Endothelial cell of umbilical vein (primary cell): ENCODE results near the gene ADARB2. TPM values are rescaled to one million over a fixed set of nuclear protein-coding genes. Genes with fewer than 3 reads are reported as not detected.

Experiments
- BruUV-seq: library from RNA; stranded (reverse); fragments of 400-500 nt; replicated peaks from 2 replicates; lab custom pipeline; 2021; lab: Mats Ljungman, UMichigan
- CTCF ChIA-PET: fragments of 300-600, 350-600 bp; sonication (Branson Sonifier 250); formaldehyde crosslinking; loops from one replicate; lab custom pipeline; 2021; ENCODE audit warnings: antibody characterized with exemption, inconsistent platforms; lab: Charles Lee
- POLR2A ChIA-PET: fragments of 300-600, 350-600 bp; sonication (Branson Sonifier 250); formaldehyde crosslinking; loops from one replicate; lab custom pipeline; 2021; ENCODE audit warnings: antibody characterized with exemption, inconsistent platforms; lab: Charles Lee
- DNase-seq: peaks from one replicate; pipeline ENCODE4 v3.0.0-alpha.2; 2011; ENCODE audit warnings: low read depth, low spot score
- FAIRE-seq: peaks from 2 replicates; lab custom pipeline; 2011; peaks lifted over from hg19 to GRCh38; lab: Jason Lieb, UNC
- H2AFZ ChIP-seq: 2 replicates; pipeline ENCODE4 v1.6.0; 2012; ENCODE audit warnings: low read depth, low read length, control low read depth, inconsistent platforms
- H3K27ac ChIP-seq: 2 replicates; pipeline ENCODE4 v1.5.1; 2011; ENCODE audit warnings: low read depth, mild to moderate bottlenecking, control low read depth, low read length, moderate library complexity; ENCODE audit not compliant: insufficient read depth
- H3K27me3 ChIP-seq, 2 experiments: 2 replicates each; pipeline versions ENCODE4 v1.6.0 to v1.6.1; 2011; ENCODE audit warnings: low read length in 2 of 2, mixed read lengths in 1 of 2; ENCODE audit not compliant: control insufficient read depth in 2 of 2, insufficient read depth in 2 of 2
- H3K36me3 ChIP-seq, 2 experiments: 2 replicates in 1 of 2; 3 replicates in 1 of 2; pipeline ENCODE4 v1.5.1; 2011; ENCODE audit warnings: low read length in 2 of 2, mild to moderate bottlenecking in 1 of 2, moderate library complexity in 1 of 2; ENCODE audit not compliant: control insufficient read depth in 2 of 2, insufficient read depth in 2 of 2; ENCODE audit errors: extremely low read depth in 1 of 2
- H3K4me1 ChIP-seq: 3 replicates; pipeline ENCODE4 v1.5.1; 2011; ENCODE audit warnings: mild to moderate bottlenecking, low read length; ENCODE audit not compliant: control insufficient read depth, insufficient read depth; ENCODE audit errors: extremely low read depth
- H3K4me2 ChIP-seq: 2 replicates; pipeline ENCODE4 v1.6.1; 2011; ENCODE audit warnings: low read length, control low read depth, mixed read lengths; ENCODE audit not compliant: insufficient read depth
- H3K4me3 ChIP-seq, 3 experiments: fragments of 200-600 bp in 1 of 3; sonication (generic), shearing (Covaris generic) in 1 of 3; replicated peaks in 1 of 3; 2 replicates each; pipeline ENCODE4 v1.5.1; 2011 to 2016; ENCODE audit warnings: control low read depth in 3 of 3, low read length in 3 of 3, mild to moderate bottlenecking in 2 of 3, inconsistent platforms in 1 of 3, low read depth in 1 of 3, moderate library complexity in 1 of 3; ENCODE audit not compliant: insufficient read depth in 1 of 3
- H3K79me2 ChIP-seq: 2 replicates; pipeline ENCODE4 v1.6.0; 2012; ENCODE audit warnings: low read length, inconsistent platforms; ENCODE audit not compliant: control insufficient read depth, insufficient read depth
- H3K9ac ChIP-seq: replicated peaks from 2 replicates; pipeline ENCODE3; 2011; ENCODE audit warnings: low read length, control low read depth; ENCODE audit not compliant: insufficient read depth; ENCODE audit errors: extremely low read depth
- H3K9me1 ChIP-seq: replicated peaks from 3 replicates; pipeline ENCODE4 v1.6.0; 2011; ENCODE audit warnings: mild to moderate bottlenecking, low read length; ENCODE audit not compliant: control insufficient read depth, insufficient read depth; ENCODE audit errors: extremely low read depth
- H3K9me3 ChIP-seq: replicated peaks from 2 replicates; pipeline ENCODE4 v1.5.1; 2012; ENCODE audit warnings: low read length, inconsistent platforms; ENCODE audit not compliant: control insufficient read depth, insufficient read depth
- H4K20me1 ChIP-seq: replicated peaks from 2 replicates; pipeline ENCODE3; 2011; ENCODE audit warnings: mild to moderate bottlenecking, low read length; ENCODE audit not compliant: control insufficient read depth, insufficient read depth; ENCODE audit errors: extremely low read depth
- EZH2 ChIP-seq: IDR thresholded peaks from 2 replicates; pipeline ENCODE4 v1.6.1; 2012; ENCODE audit warnings: borderline replicate concordance, low read depth, mild to moderate bottlenecking, moderate library complexity, low read length, inconsistent platforms; ENCODE audit not compliant: severe bottlenecking
- FOS ChIP-seq: IDR thresholded peaks from 2 replicates; pipeline ENCODE4 v1.6.1; 2011; ENCODE audit warnings: mild to moderate bottlenecking, low read length, moderate library complexity, borderline replicate concordance; ENCODE audit not compliant: insufficient read depth
- GATA2 ChIP-seq: IDR thresholded peaks from 2 replicates; pipeline ENCODE4 v1.7.0; 2011; ENCODE audit warnings: low read depth, mild to moderate bottlenecking, moderate library complexity, mixed read lengths, low read length; ENCODE audit not compliant: insufficient read length, insufficient read depth
- JUN ChIP-seq: IDR thresholded peaks from 2 replicates; pipeline ENCODE4 v1.6.1; 2011; ENCODE audit warnings: borderline replicate concordance, low read depth; ENCODE audit not compliant: insufficient read length, insufficient read depth
- MYC ChIP-seq: IDR thresholded peaks from one replicate; pipeline ENCODE4 v1.6.1; 2011; ENCODE audit warnings: mild to moderate bottlenecking, low read depth, low read length
- POLR2A ChIP-seq: IDR thresholded peaks from 2 replicates; pipeline ENCODE4 v1.6.1; 2012; ENCODE audit warnings: low read depth, mild to moderate bottlenecking, control low read depth, low read length
- POLR2AphosphoS5 ChIP-seq: IDR thresholded peaks from 2 replicates; pipeline ENCODE4 v1.6.1; 2012; ENCODE audit warnings: low read depth, mild to moderate bottlenecking, control low read depth, low read length, moderate library complexity; ENCODE audit not compliant: insufficient read depth
- dilution Hi-C: fragments of 300-500 bp; cut with MboI; formaldehyde crosslinking; loops from one replicate; pipeline ENCODE4 v1.15.0; 2019; ENCODE audit warnings: low sequenced_read_pairs; ENCODE audit not compliant: extremely low pct_ligation_motif_present
- intact Hi-C: fragments of 100-400 bp; cut with micrococcal nuclease; formaldehyde crosslinking; loops from one replicate; pipeline ENCODE4 v1.10.0; 2022
- polyA plus RNA-seq, 4 experiments: library from polyadenylated mRNA; depleted of rRNA in 3 of 4; stranded (reverse) in 3 of 4; unstranded in 1 of 4; fragments of >200 nt; gene quantifications; 2 replicates each; pipeline versions ENCODE4 v1.2.1 to v1.2.3, GENCODE V29; 2011 to 2012; ENCODE audit warnings: missing spikeins in 1 of 4
- total RNA-seq: library from RNA; stranded (reverse); gene quantifications from 2 replicates; pipeline ENCODE4 v1.2.3, GENCODE V29; 2021
- TF ChIP-seq, protein P1 (sequence below), 2 donors: IDR thresholded peaks; 1 replicate in 1 of 2; 2 replicates in 1 of 2; pipeline ENCODE4 v1.5.1; 2011; ENCODE audit warnings: low read length in 2 of 2, mild to moderate bottlenecking in 2 of 2, moderate library complexity in 2 of 2, control low read depth in 1 of 2, inconsistent platforms in 1 of 2, low read depth in 1 of 2; ENCODE audit not compliant: insufficient read depth in 1 of 2; ENCODE audit errors: extremely low read depth in 1 of 2
- TF ChIP-seq, protein P2 (sequence below): IDR thresholded peaks from 2 replicates; pipeline ENCODE4 v1.6.1; 2011; ENCODE audit not compliant: insufficient read depth, insufficient read length

ADARB2 gene
- total and polyA plus RNA-seq, 2 donors (not counting 3 experiments of a cell fraction or from before 2014, with no cell fraction given): not detected

DNA sequence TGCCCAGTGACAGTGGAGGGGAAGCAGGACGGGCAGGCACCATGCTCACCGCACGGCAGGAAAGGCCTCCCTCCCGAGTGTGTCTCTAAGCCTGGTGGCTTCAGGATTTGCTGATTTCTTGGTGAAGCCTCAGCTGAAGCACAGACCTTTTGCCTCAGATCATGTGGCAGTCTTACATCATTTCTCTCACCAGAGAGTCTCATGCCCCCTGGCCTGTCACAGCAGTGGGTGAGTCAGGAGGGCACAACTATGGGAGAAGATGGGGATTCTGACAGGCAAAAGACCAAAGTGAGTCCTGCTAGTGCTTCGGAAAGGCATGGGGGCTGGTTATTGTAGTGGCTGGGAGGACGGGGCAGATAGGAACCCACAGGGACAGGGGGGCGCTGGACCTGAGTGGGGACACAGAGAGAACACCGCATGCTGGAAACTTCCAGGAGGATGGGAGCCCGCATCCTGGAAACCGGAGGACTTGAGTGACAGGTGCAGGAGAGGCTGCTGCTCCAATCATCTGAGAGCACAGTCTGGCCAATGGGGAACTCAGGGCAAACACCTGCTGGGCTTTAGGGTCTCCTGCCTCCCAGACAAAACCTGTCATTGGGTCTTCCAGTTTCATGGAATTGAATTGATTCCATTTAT, 166.8 kb downstream of the ADARB2 start:
- Histone ChIP-seq H3K9ac (no peak overlapping the region), H3K9me1 (no peaks in the 10 kb centered on the region), H3K4me3 (no peak overlapping the region), H2AFZ (no peak overlapping the region), H3K27ac (no peak overlapping the region), H3K27me3 (no peaks in the 10 kb centered on the region), H3K9me3 (no peaks in the 10 kb centered on the region), H3K36me3 (no peaks in the 10 kb centered on the region), H3K4me2 (no peak overlapping the region), H3K79me2 (no peaks in the 10 kb centered on the region), H4K20me1 (no peaks in the 10 kb centered on the region), H3K4me1 (no peaks in the 10 kb centered on the region)
- FAIRE-seq (no peak), DNase-seq (no peak)
- CTCF ChIA-PET: no interaction called here
- dilution Hi-C loops: no loop called here
- TF ChIP-seq POLR2AphosphoS5: no peak
- no peak for TF ChIP-seq FOS
- TF ChIP-seq GATA2: no peak
- TF ChIP-seq EZH2: no peak
- intact Hi-C loops: no loop called here
- no TSS peak for BruUV-seq
- POLR2A ChIA-PET: no interaction called here

DNA sequence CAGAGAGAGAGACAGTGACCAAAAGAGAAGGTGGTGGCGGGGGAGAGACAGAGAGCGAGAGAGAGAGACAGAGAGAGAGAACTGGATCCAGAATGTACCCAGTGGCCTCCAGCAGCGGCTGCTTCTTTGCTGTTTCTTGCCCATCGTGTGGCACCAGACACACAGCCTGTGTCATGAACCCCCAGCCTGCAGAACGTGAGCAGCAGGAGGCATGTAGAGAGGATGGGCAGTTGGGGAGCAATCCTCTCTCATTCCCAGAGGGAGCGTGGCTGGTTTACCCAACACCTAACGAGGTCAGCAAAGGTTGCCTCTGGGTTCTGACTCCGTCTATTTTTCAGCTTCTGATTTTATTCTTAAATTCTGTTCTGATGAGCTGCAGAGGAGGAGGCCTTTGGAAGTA, 168.1 kb downstream of the ADARB2 start:
- no peak for DNase-seq
- Histone ChIP-seq H2AFZ (no peak overlapping the region), H3K9ac (no peak overlapping the region), H3K79me2 (no peaks in the 10 kb centered on the region), H4K20me1 (no peaks in the 10 kb centered on the region), H3K4me1 (no peaks in the 10 kb centered on the region), H3K9me3 (no peaks in the 10 kb centered on the region), H3K9me1 (no peaks in the 10 kb centered on the region), H3K27me3 (no peaks in the 10 kb centered on the region), H3K36me3 (no peaks in the 10 kb centered on the region), H3K27ac (no peak overlapping the region), H3K4me2 (no peak overlapping the region), H3K4me3 (no peak overlapping the region)
- BruUV-seq: no TSS peak
- TF ChIP-seq EZH2: no peak
- TF ChIP-seq, protein P1, sequence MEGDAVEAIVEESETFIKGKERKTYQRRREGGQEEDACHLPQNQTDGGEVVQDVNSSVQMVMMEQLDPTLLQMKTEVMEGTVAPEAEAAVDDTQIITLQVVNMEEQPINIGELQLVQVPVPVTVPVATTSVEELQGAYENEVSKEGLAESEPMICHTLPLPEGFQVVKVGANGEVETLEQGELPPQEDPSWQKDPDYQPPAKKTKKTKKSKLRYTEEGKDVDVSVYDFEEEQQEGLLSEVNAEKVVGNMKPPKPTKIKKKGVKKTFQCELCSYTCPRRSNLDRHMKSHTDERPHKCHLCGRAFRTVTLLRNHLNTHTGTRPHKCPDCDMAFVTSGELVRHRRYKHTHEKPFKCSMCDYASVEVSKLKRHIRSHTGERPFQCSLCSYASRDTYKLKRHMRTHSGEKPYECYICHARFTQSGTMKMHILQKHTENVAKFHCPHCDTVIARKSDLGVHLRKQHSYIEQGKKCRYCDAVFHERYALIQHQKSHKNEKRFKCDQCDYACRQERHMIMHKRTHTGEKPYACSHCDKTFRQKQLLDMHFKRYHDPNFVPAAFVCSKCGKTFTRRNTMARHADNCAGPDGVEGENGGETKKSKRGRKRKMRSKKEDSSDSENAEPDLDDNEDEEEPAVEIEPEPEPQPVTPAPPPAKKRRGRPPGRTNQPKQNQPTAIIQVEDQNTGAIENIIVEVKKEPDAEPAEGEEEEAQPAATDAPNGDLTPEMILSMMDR (IDR thresholded peaks at IDR 0.05; ENCODE audit: extremely low read depth in 1 of 2, insufficient read depth in 1 of 2, low read depth in 1 of 2, low read length in 2 of 2): no peak
- TF ChIP-seq MYC: no peak
- no peak for TF ChIP-seq POLR2A
- TF ChIP-seq FOS: no peak
- TF ChIP-seq, protein P2, sequence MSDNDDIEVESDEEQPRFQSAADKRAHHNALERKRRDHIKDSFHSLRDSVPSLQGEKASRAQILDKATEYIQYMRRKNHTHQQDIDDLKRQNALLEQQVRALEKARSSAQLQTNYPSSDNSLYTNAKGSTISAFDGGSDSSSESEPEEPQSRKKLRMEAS: no peak
- no peak for TF ChIP-seq JUN
- no peak for TF ChIP-seq POLR2AphosphoS5
- no peak for TF ChIP-seq GATA2
- dilution Hi-C loops: no loop called here
- ChIA-PET CTCF (no interaction called here), POLR2A (no interaction called here)
- FAIRE-seq: no peak
- intact Hi-C loops: no loop called here
